Thymus (tissue), 11 donors: ENCODE results near the gene PLTP. TPM values are rescaled to one million over a fixed set of nuclear protein-coding genes. Genes with fewer than 3 reads are reported as not detected.
"Not testable (repeated sequence)": the region's sequence is repeated elsewhere in the genome, so short reads cannot be mapped to it uniquely, and the experiment has no call there.

Source experiments
- DNase-seq, 9 donors: peaks; one replicate each; pipeline ENCODE4 v3.0.0-alpha.2; 2013; ENCODE audit warnings: low spot score in 9 of 9, low read depth in 6 of 9, missing footprints in 1 of 9
- H3K27ac ChIP-seq, 2 donors: one replicate each; pipeline ENCODE4 v1.5.1; 2013; ENCODE audit warnings: control low read depth in 1 of 2, low read depth in 1 of 2, low read length in 1 of 2, mild to moderate bottlenecking in 1 of 2, moderate library complexity in 1 of 2
- H3K27me3 ChIP-seq, 2 donors: one replicate each; pipeline ENCODE4 v1.5.1; 2013; ENCODE audit warnings: low read length in 1 of 2; ENCODE audit not compliant: control insufficient read depth in 2 of 2, insufficient read depth in 1 of 2
- H3K36me3 ChIP-seq, 2 donors: one replicate each; pipeline ENCODE4 v1.5.1; 2013; ENCODE audit warnings: low read length in 1 of 2, mild to moderate bottlenecking in 1 of 2, moderate library complexity in 1 of 2; ENCODE audit not compliant: control insufficient read depth in 2 of 2, insufficient read depth in 2 of 2
- H3K4me1 ChIP-seq, 2 donors: one replicate each; pipeline ENCODE4 v1.5.1; 2013; ENCODE audit warnings: low read length in 2 of 2; ENCODE audit not compliant: control insufficient read depth in 2 of 2, insufficient read depth in 2 of 2
- H3K4me3 ChIP-seq, 2 donors: one replicate each; pipeline ENCODE4 v1.5.1; 2013; ENCODE audit warnings: low read length in 2 of 2, control low read depth in 1 of 2, mild to moderate bottlenecking in 1 of 2
- H3K9me3 ChIP-seq, 2 donors: one replicate each; pipeline ENCODE4 v1.5.1; 2013; ENCODE audit warnings: low read length in 1 of 2, mild to moderate bottlenecking in 1 of 2; ENCODE audit not compliant: control insufficient read depth in 2 of 2, insufficient read depth in 1 of 2
- WGBS: extraction: QIAGEN DNeasy Blood & Tissue Kit; methylation state at CpG from one replicate; pipeline ENCODE4 v1.1.7; 2013; 5-methylcytosine and 5-hydroxymethylcytosine counted together
- polyA plus RNA-seq: library from polyadenylated mRNA; stranded (reverse); fragments of 200-250 nt; gene quantifications from one replicate; pipeline ENCODE4 v1.2.3, GENCODE V29; 2013
- total RNA-seq: library from RNA; stranded (reverse); fragments of 120-200 nt; gene quantifications from one replicate; pipeline ENCODE4 v1.2.4, GENCODE V29; 2013
- donor health status: healthy.

The PLTP gene
- total and polyA plus RNA-seq, 2 donors, result 146 to 182 TPM

- Histone ChIP-seq H3K36me3 (peaks cover 50 to 53% of the 10 kb centered on the region in 2 donors), H3K4me1 (peaks cover 4 to 16% of the 10 kb centered on the region in 2 donors), H3K4me3 (no peak overlapping the region), H3K9me3 (no peaks in the 10 kb centered on the region), H3K27me3 (no peaks in the 10 kb centered on the region), H3K27ac (no peak overlapping the region)
- no peak for DNase-seq
- WGBS, result 95% methylated on average over 2 of the region's 2 CpGs
These were observed 25.8 kb upstream of the PLTP start for GRCh38 chr20:45937765-45938164.

DNA sequence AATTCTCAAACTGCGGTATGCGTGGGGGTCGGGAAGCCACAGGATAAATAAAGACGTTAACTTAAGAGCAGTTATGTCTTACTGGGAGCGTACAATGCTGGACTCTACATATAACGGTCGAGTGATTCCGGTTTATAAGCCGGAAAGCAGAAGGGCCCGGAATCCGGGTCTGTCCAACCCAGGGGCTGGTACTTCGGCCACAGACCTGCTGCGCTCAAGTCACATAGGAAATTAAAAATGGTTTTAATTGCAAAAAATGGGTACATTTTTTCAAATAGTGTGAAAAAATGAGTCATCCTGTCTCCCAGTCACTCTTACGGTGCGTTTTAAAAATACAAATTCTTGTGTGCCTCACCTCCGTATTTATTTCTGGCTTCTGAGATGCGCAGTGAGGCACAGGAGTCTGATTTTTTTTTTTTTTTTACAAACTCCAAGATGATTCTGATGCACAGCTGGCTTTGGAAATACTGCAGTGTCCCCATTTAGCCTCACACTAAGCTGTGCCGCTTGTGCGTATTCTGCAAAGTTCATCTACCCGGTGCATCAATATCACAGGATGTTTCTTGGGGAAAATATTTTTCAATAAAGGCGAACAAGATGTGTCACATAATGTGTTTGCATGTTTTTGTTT lies 23.6 kb upstream of the PLTP start:
- H3K27ac ChIP-seq, result peak overlapping the region; percentile 79 to 93
- H3K4me1 ChIP-seq, result peaks cover 4 to 16% of the 10 kb centered on the region in 2 donors
- H3K27me3 ChIP-seq, result no peaks in the 10 kb centered on the region
- H3K9me3 ChIP-seq, result no peaks in the 10 kb centered on the region
- no peak for DNase-seq
- 15% methylated on average over 21 of the region's 21 CpGs for WGBS
- peak overlapping the region; percentile 71 to 81 for H3K4me3 ChIP-seq
- peaks cover 36 to 38% of the 10 kb centered on the region in 2 donors for H3K36me3 ChIP-seq

- no peaks in the 10 kb centered on the region for H3K9me3 ChIP-seq
- WGBS, result under 1% methylated on average over 102 of the region's 102 CpGs
- peak; percentile 96 to 100 (median 99) for DNase-seq
- peak within 1 kb of the TSS; percentile 98 to 99 for H3K27ac ChIP-seq
- peak within 1 kb of the TSS; percentile 79 to 81 for H3K4me3 ChIP-seq
- peaks cover 4 to 16% of the 10 kb centered on the region in 2 donors for H3K4me1 ChIP-seq
- no peaks in the 10 kb centered on the region for H3K27me3 ChIP-seq
- peaks cover 29 to 30% of the 10 kb centered on the region in 2 donors for H3K36me3 ChIP-seq
These were observed 22.8 kb upstream of the PLTP start, which contains the start of gene PCIF1 for GRCh38 chr20:45934586-45935415. PCIF1 (plus strand) TSS chr20:45934683; CDS start chr20:45939000, 4,317 bp downstream.

DNA sequence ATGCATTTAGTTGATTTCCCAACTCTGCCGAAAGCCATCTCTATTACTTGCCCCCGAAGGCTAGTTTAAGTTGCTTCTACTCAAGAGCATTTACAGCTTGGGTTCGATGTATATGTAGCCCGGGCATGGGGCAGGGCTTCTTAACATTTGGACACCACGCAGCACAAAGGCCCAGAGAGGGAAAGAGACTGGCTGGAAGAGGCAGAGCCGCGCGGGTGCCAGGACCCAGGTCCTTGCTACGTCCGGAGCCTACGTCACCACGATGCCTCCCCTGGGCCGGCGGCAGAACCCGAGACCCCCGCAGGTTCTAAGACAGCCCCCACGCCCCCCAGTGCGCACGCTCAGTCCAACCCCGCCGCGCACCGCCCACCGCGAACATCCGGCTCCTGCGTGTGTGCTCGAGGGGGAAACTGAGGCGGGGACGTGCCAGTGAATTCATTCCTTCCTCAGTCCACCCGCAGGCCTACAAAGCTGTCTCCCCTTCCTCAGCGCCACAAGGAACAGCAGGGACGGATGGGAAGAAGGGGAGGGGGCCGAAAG lies 22.2 kb upstream of the PLTP start:
- WGBS, result under 1% methylated on average over 34 of the region's 34 CpGs
- H3K9me3 ChIP-seq, result no peaks in the 10 kb centered on the region
- peak in 3 of 9 donors; percentile 62 to 75 (median 65) for DNase-seq

DNA sequence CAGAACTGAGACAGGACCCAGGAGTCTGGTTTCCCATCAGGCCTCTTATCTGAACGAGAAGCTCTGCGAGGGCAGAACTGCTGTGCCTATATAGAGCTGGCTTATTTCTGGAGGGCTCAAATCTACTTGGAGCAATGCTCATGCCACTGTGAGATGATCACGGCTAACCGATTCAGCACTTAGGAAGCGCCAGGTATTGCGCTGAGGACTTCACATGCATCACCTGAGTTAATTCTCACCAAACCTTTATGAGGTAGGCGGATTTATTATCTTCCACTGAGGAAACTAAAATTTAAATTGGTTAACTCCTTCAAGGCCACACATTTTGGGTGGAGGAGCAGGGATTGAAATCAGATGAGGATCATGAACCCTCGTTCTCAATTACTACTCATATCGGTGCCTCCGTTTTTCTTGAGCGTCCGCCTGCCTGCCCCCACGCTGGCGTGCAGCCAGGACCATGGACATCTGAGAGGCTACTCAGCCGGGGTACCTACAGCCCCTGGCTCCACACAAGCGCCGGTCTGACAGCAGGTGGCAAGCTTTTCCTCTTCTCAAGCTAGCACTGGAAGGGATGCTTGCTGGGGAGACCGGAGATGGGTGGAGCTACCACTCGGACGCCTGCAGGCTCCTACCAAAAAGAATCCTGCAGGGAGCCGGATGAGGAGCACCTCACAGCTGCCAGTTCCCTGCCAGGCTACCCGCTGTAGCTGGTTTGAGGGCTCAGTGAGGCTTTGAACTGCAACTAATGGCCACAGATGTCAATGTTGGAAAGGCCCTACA lies 21.5 kb upstream of the PLTP start:
- 32% methylated on average over 22 of the region's 22 CpGs for WGBS
- DNase-seq, result peak in 6 of 9 donors; percentile 55 to 85 (median 66)
- Histone ChIP-seq H3K9me3 (no peaks in the 10 kb centered on the region), H3K4me1 (peaks cover 4 to 16% of the 10 kb centered on the region in 2 donors), H3K27me3 (no peaks in the 10 kb centered on the region), H3K4me3 (peak overlapping the region; percentile 79 to 81), H3K27ac (peak overlapping the region; percentile 92 to 99), H3K36me3 (peaks cover 15 to 17% of the 10 kb centered on the region in 2 donors)

More for the DNA sequence above, 22.2 kb upstream of the PLTP start:
- H3K4me1 ChIP-seq, result peaks cover 4 to 16% of the 10 kb centered on the region in 2 donors
- no peaks in the 10 kb centered on the region for H3K27me3 ChIP-seq
- peak overlapping the region; percentile 92 to 99 for H3K27ac ChIP-seq
- peak overlapping the region; percentile 79 to 81 for H3K4me3 ChIP-seq
- H3K36me3 ChIP-seq, result peaks cover 22 to 24% of the 10 kb centered on the region in 2 donors

DNA sequence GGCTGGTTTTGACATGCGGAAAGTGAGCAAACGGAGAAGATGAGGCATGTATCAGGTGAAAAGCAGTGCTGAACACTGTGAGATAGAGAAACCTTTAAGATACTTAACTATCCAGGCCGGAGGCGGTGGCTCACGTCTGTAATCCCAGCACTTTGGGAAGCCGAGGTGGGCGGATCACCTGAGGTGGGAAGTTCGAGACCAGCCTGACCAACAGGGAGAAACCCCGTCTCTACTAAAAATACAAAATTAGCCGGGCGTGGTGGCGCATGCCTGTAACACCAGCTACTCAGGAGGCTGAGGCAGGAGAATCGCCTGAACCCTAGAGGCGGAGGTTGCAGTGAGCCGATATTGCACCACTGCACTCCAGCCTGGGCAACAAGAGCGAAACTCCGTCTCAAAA lies 19.7 kb upstream of the PLTP start:
- not testable (repeated sequence) for H3K36me3 ChIP-seq, H3K27me3 ChIP-seq, H3K9me3 ChIP-seq, H3K27ac ChIP-seq, H3K4me3 ChIP-seq, DNase-seq
- peaks cover 4 to 16% of the 10 kb centered on the region in 2 donors for H3K4me1 ChIP-seq
- 98% methylated on average over 17 of the region's 17 CpGs for WGBS

- DNase-seq, result no peak
- peaks cover 0 to 3% of the 10 kb centered on the region in 2 donors for H3K4me1 ChIP-seq
- H3K27me3 ChIP-seq, result peaks cover 0 to 3% of the 10 kb centered on the region in 2 donors
- no peaks in the 10 kb centered on the region for H3K36me3 ChIP-seq
- 95% methylated on average over 14 of the region's 14 CpGs for WGBS
- H3K4me3 ChIP-seq, result no peak overlapping the region
- H3K9me3 ChIP-seq, result no peaks in the 10 kb centered on the region
- no peak overlapping the region for H3K27ac ChIP-seq
These were observed 15.3 kb upstream of the PLTP start for GRCh38 chr20:45927071-45927878.

GRCh38 chr20:45926731-45927070 lies 14.7 kb upstream of the PLTP start:
- Histone ChIP-seq H3K27ac (no peak overlapping the region), H3K27me3 (peaks cover 0 to 3% of the 10 kb centered on the region in 2 donors), H3K9me3 (no peaks in the 10 kb centered on the region), H3K4me1 (peaks cover 0 to 3% of the 10 kb centered on the region in 2 donors), H3K4me3 (no peak overlapping the region), H3K36me3 (no peaks in the 10 kb centered on the region)
- WGBS, result over 99% methylated on average over 2 of the region's 2 CpGs
- no peak for DNase-seq
